Endothelial cell of umbilical vein (primary cell): ENCODE data around the gene PLEKHA8. TPM values are rescaled to one million over a fixed set of nuclear protein-coding genes. Genes with fewer than 3 reads are reported as not detected.

Source experiments
- BruUV-seq: library from RNA; stranded (reverse); fragments of 400-500 nt; replicated peaks from 2 replicates; lab custom pipeline; 2021; lab: Mats Ljungman, UMichigan
- CTCF ChIA-PET: fragments of 300-600, 350-600 bp; sonication (Branson Sonifier 250); formaldehyde crosslinking; loops from one replicate; lab custom pipeline; 2021; ENCODE audit warnings: antibody characterized with exemption, inconsistent platforms; lab: Charles Lee
- POLR2A ChIA-PET: fragments of 300-600, 350-600 bp; sonication (Branson Sonifier 250); formaldehyde crosslinking; loops from one replicate; lab custom pipeline; 2021; ENCODE audit warnings: antibody characterized with exemption, inconsistent platforms; lab: Charles Lee
- DNase-seq: peaks from one replicate; pipeline ENCODE4 v3.0.0-alpha.2; 2011; ENCODE audit warnings: low read depth, low spot score
- FAIRE-seq: peaks from 2 replicates; lab custom pipeline; 2011; peaks lifted over from hg19 to GRCh38; lab: Jason Lieb, UNC
- H2AFZ ChIP-seq: 2 replicates; pipeline ENCODE4 v1.6.0; 2012; ENCODE audit warnings: low read depth, low read length, control low read depth, inconsistent platforms
- H3K27ac ChIP-seq: 2 replicates; pipeline ENCODE4 v1.5.1; 2011; ENCODE audit warnings: low read depth, mild to moderate bottlenecking, control low read depth, low read length, moderate library complexity; ENCODE audit not compliant: insufficient read depth
- H3K27me3 ChIP-seq, 2 experiments: 2 replicates each; pipeline versions ENCODE4 v1.6.0 to v1.6.1; 2011; ENCODE audit warnings: low read length in 2 of 2, mixed read lengths in 1 of 2; ENCODE audit not compliant: control insufficient read depth in 2 of 2, insufficient read depth in 2 of 2
- H3K36me3 ChIP-seq, 2 experiments: 2 replicates in 1 of 2; 3 replicates in 1 of 2; pipeline ENCODE4 v1.5.1; 2011; ENCODE audit warnings: low read length in 2 of 2, mild to moderate bottlenecking in 1 of 2, moderate library complexity in 1 of 2; ENCODE audit not compliant: control insufficient read depth in 2 of 2, insufficient read depth in 2 of 2; ENCODE audit errors: extremely low read depth in 1 of 2
- H3K4me1 ChIP-seq: 3 replicates; pipeline ENCODE4 v1.5.1; 2011; ENCODE audit warnings: mild to moderate bottlenecking, low read length; ENCODE audit not compliant: control insufficient read depth, insufficient read depth; ENCODE audit errors: extremely low read depth
- H3K4me2 ChIP-seq: 2 replicates; pipeline ENCODE4 v1.6.1; 2011; ENCODE audit warnings: low read length, control low read depth, mixed read lengths; ENCODE audit not compliant: insufficient read depth
- H3K4me3 ChIP-seq, 3 experiments: fragments of 200-600 bp in 1 of 3; sonication (generic), shearing (Covaris generic) in 1 of 3; replicated peaks in 1 of 3; 2 replicates each; pipeline ENCODE4 v1.5.1; 2011 to 2016; ENCODE audit warnings: control low read depth in 3 of 3, low read length in 3 of 3, mild to moderate bottlenecking in 2 of 3, inconsistent platforms in 1 of 3, low read depth in 1 of 3, moderate library complexity in 1 of 3; ENCODE audit not compliant: insufficient read depth in 1 of 3
- H3K79me2 ChIP-seq: 2 replicates; pipeline ENCODE4 v1.6.0; 2012; ENCODE audit warnings: low read length, inconsistent platforms; ENCODE audit not compliant: control insufficient read depth, insufficient read depth
- H3K9ac ChIP-seq: replicated peaks from 2 replicates; pipeline ENCODE3; 2011; ENCODE audit warnings: low read length, control low read depth; ENCODE audit not compliant: insufficient read depth; ENCODE audit errors: extremely low read depth
- H3K9me1 ChIP-seq: replicated peaks from 3 replicates; pipeline ENCODE4 v1.6.0; 2011; ENCODE audit warnings: mild to moderate bottlenecking, low read length; ENCODE audit not compliant: control insufficient read depth, insufficient read depth; ENCODE audit errors: extremely low read depth
- H3K9me3 ChIP-seq: replicated peaks from 2 replicates; pipeline ENCODE4 v1.5.1; 2012; ENCODE audit warnings: low read length, inconsistent platforms; ENCODE audit not compliant: control insufficient read depth, insufficient read depth
- H4K20me1 ChIP-seq: replicated peaks from 2 replicates; pipeline ENCODE3; 2011; ENCODE audit warnings: mild to moderate bottlenecking, low read length; ENCODE audit not compliant: control insufficient read depth, insufficient read depth; ENCODE audit errors: extremely low read depth
- CTCF ChIP-seq, 2 donors: IDR thresholded peaks; 1 replicate in 1 of 2; 2 replicates in 1 of 2; pipeline ENCODE4 v1.5.1; 2011; ENCODE audit warnings: low read length in 2 of 2, mild to moderate bottlenecking in 2 of 2, moderate library complexity in 2 of 2, control low read depth in 1 of 2, inconsistent platforms in 1 of 2, low read depth in 1 of 2; ENCODE audit not compliant: insufficient read depth in 1 of 2; ENCODE audit errors: extremely low read depth in 1 of 2
- EZH2 ChIP-seq: IDR thresholded peaks from 2 replicates; pipeline ENCODE4 v1.6.1; 2012; ENCODE audit warnings: borderline replicate concordance, low read depth, mild to moderate bottlenecking, moderate library complexity, low read length, inconsistent platforms; ENCODE audit not compliant: severe bottlenecking
- FOS ChIP-seq: IDR thresholded peaks from 2 replicates; pipeline ENCODE4 v1.6.1; 2011; ENCODE audit warnings: mild to moderate bottlenecking, low read length, moderate library complexity, borderline replicate concordance; ENCODE audit not compliant: insufficient read depth
- GATA2 ChIP-seq: IDR thresholded peaks from 2 replicates; pipeline ENCODE4 v1.7.0; 2011; ENCODE audit warnings: low read depth, mild to moderate bottlenecking, moderate library complexity, mixed read lengths, low read length; ENCODE audit not compliant: insufficient read length, insufficient read depth
- JUN ChIP-seq: IDR thresholded peaks from 2 replicates; pipeline ENCODE4 v1.6.1; 2011; ENCODE audit warnings: borderline replicate concordance, low read depth; ENCODE audit not compliant: insufficient read length, insufficient read depth
- MAX ChIP-seq: IDR thresholded peaks from 2 replicates; pipeline ENCODE4 v1.6.1; 2011; ENCODE audit not compliant: insufficient read depth, insufficient read length
- MYC ChIP-seq: IDR thresholded peaks from one replicate; pipeline ENCODE4 v1.6.1; 2011; ENCODE audit warnings: mild to moderate bottlenecking, low read depth, low read length
- POLR2A ChIP-seq: IDR thresholded peaks from 2 replicates; pipeline ENCODE4 v1.6.1; 2012; ENCODE audit warnings: low read depth, mild to moderate bottlenecking, control low read depth, low read length
- POLR2AphosphoS5 ChIP-seq: IDR thresholded peaks from 2 replicates; pipeline ENCODE4 v1.6.1; 2012; ENCODE audit warnings: low read depth, mild to moderate bottlenecking, control low read depth, low read length, moderate library complexity; ENCODE audit not compliant: insufficient read depth
- dilution Hi-C: fragments of 300-500 bp; cut with MboI; formaldehyde crosslinking; loops from one replicate; pipeline ENCODE4 v1.15.0; 2019; ENCODE audit warnings: low sequenced_read_pairs; ENCODE audit not compliant: extremely low pct_ligation_motif_present
- intact Hi-C: fragments of 100-400 bp; cut with micrococcal nuclease; formaldehyde crosslinking; loops from one replicate; pipeline ENCODE4 v1.10.0; 2022
- polyA plus RNA-seq, 4 experiments: library from polyadenylated mRNA; depleted of rRNA in 3 of 4; stranded (reverse) in 3 of 4; unstranded in 1 of 4; fragments of >200 nt; gene quantifications; 2 replicates each; pipeline versions ENCODE4 v1.2.1 to v1.2.3, GENCODE V29; 2011 to 2012; ENCODE audit warnings: missing spikeins in 1 of 4
- total RNA-seq: library from RNA; stranded (reverse); gene quantifications from 2 replicates; pipeline ENCODE4 v1.2.3, GENCODE V29; 2021

Gene PLEKHA8
- total and polyA plus RNA-seq, 2 donors (not counting 3 experiments of a cell fraction or from before 2014, with no cell fraction given) = 4.5 to 19.8 TPM

- CTCF ChIA-PET = interaction anchor here (1.4 kb wide), 1 partner anchor 17 kb away, joined by 6 read pairs; no protein-coding TSS in a partner anchor
- intact Hi-C loops = no loop called here
Observed at GRCh38 chr7:30091491-30091912, 63.3 kb downstream of the PLEKHA8 start.

More at GRCh38 chr7:30091491-30091912, 63.3 kb downstream of the PLEKHA8 start:
- H3K9me1 ChIP-seq = no peaks in the 10 kb centered on the region
- H3K36me3 ChIP-seq = no peaks in the 10 kb centered on the region
- H3K9ac ChIP-seq = no peak overlapping the region
- POLR2A ChIA-PET = interaction anchor here (0.6 kb wide), 1 partner anchor 255 kb away, joined by 3 read pairs; no protein-coding TSS in a partner anchor
- dilution Hi-C loops = no loop called here
- no peak overlapping the region for H3K4me2 ChIP-seq
- FAIRE-seq (no peak), DNase-seq (no peak)
- H3K27me3 ChIP-seq = no peaks in the 10 kb centered on the region
- no peak overlapping the region for H3K4me3 ChIP-seq
- no peak overlapping the region for H2AFZ ChIP-seq
- peaks cover 11% of the 10 kb centered on the region for H3K4me1 ChIP-seq
- H3K27ac ChIP-seq = no peak overlapping the region
- no peaks in the 10 kb centered on the region for H4K20me1 ChIP-seq
- no TSS peak for BruUV-seq
- H3K9me3 ChIP-seq = no peaks in the 10 kb centered on the region
- no peak for TF ChIP-seq FOS
- TF ChIP-seq EZH2 = no peak
- no peak for TF ChIP-seq GATA2
- TF ChIP-seq CTCF (IDR thresholded peaks at IDR 0.05; ENCODE audit: extremely low read depth in 1 of 2, insufficient read depth in 1 of 2, low read depth in 1 of 2, low read length in 2 of 2) = no peak
- no peak for TF ChIP-seq MYC
- no peak for TF ChIP-seq MAX
- no peak for TF ChIP-seq POLR2AphosphoS5
- no peak for TF ChIP-seq JUN
- TF ChIP-seq POLR2A = no peak
- H3K79me2 ChIP-seq = no peaks in the 10 kb centered on the region
